Upper lobe of left lung (tissue), 4 donors: ENCODE results near the gene ANKRD1.

ENCODE experiments used
- EP300 ChIP-seq, 4 donors: sonication (generic); formaldehyde crosslinking; IDR thresholded peaks; one replicate each; pipeline ENCODE4 v1.5.1; 2017; ENCODE audit warnings: antibody characterized with exemption in 4 of 4, control low read depth in 2 of 4
- POLR2A ChIP-seq, 4 donors: fragments of 450-650 bp; IDR thresholded peaks; one replicate each; pipeline ENCODE4 v1.5.1; 2016 to 2017; ENCODE audit warnings: antibody characterized with exemption in 4 of 4, mild to moderate bottlenecking in 2 of 4
- POLR2AphosphoS5 ChIP-seq, 2 donors: sonication (generic); formaldehyde crosslinking; IDR thresholded peaks; one replicate each; pipeline ENCODE4 v1.5.1; 2017; ENCODE audit warnings: antibody characterized with exemption in 2 of 2
- TF ChIP-seq, protein P1 (sequence below), 6 experiments: fragments of 450-650 bp in 4 of 6; fragments of 200-600 bp in 2 of 6; sonication (generic) in 2 of 6; IDR thresholded peaks; one replicate each; pipeline ENCODE4 v1.5.1; 2016 to 2019; ENCODE audit warnings: antibody characterized with exemption in 6 of 6

DNA sequence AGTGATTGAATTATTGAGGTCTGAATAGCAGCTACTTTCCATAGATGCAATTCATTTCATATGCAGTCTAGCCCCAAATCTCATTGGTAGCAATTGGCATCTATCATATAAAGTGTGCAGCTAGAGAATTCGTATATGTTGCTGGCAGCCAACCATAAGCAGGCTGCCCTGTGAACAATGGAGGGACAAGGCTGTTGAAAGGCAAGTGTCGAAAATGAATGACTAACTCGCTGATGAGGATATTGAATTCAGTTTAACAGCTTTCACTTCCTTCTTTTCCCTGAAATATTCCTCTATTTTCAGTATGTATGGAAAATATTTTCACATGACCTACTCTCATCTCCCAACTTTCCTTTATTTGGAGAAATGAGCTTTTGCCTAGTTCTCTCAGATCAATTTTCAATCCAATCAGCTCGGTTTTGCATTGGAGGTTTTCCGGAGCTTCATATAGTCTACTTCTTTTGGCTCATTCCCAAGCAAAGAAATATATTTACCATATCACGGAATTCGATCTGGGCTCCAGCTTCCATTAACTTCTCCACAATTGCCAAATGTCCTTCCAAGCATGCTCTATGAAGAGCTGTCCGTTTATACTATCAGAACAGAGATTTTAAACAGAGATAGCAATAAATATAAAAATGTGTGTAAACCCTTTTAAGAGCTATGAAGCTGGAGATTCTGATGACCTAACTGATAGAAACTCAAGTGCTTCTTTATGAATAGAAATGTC is 3.5 kb downstream of the ANKRD1 start:
- TF ChIP-seq POLR2A (IDR thresholded peaks at IDR 0.05) (no peak), EP300 (IDR thresholded peaks at IDR 0.05) (no peak), POLR2AphosphoS5 (IDR thresholded peaks at IDR 0.05) (no peak)
- TF ChIP-seq, protein P1, sequence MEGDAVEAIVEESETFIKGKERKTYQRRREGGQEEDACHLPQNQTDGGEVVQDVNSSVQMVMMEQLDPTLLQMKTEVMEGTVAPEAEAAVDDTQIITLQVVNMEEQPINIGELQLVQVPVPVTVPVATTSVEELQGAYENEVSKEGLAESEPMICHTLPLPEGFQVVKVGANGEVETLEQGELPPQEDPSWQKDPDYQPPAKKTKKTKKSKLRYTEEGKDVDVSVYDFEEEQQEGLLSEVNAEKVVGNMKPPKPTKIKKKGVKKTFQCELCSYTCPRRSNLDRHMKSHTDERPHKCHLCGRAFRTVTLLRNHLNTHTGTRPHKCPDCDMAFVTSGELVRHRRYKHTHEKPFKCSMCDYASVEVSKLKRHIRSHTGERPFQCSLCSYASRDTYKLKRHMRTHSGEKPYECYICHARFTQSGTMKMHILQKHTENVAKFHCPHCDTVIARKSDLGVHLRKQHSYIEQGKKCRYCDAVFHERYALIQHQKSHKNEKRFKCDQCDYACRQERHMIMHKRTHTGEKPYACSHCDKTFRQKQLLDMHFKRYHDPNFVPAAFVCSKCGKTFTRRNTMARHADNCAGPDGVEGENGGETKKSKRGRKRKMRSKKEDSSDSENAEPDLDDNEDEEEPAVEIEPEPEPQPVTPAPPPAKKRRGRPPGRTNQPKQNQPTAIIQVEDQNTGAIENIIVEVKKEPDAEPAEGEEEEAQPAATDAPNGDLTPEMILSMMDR (IDR thresholded peaks at IDR 0.05), result no peak
